H1 (cell line): ENCODE measurements around the gene SLC13A4. TPM values are rescaled to one million over a fixed set of nuclear protein-coding genes. Genes with fewer than 3 reads are reported as not detected.

Source experiments
- CTCF ChIA-PET: fragments of 300-600 bp; sonication (Branson Sonifier 250); formaldehyde crosslinking; loops from one replicate; lab custom pipeline; 2021; ENCODE audit not compliant: partially characterized antibody; lab: Charles Lee
- POLR2A ChIA-PET: fragments of 300-600 bp; sonication (Branson Sonifier 250); formaldehyde crosslinking; loops from one replicate; lab custom pipeline; 2021; ENCODE audit warnings: inconsistent platforms; ENCODE audit not compliant: partially characterized antibody; lab: Charles Lee
- DNase-seq, 2 experiments: peaks; one replicate each; pipeline versions ENCODE4 v3.0.0 to v3.0.0-alpha.2; 2010 to 2022; ENCODE audit warnings: low spot score in 2 of 2, low read depth in 1 of 2, mixed read lengths in 1 of 2
- FAIRE-seq: peaks from 2 replicates; lab custom pipeline; 2011; peaks lifted over from hg19 to GRCh38; lab: Jason Lieb, UNC
- H2AFZ ChIP-seq: 2 replicates; pipeline ENCODE4 v1.8.1; 2012; ENCODE audit warnings: low read length, inconsistent platforms
- H2AK5ac ChIP-seq: 2 replicates; pipeline ENCODE4 v1.6.1; 2013; ENCODE audit warnings: low read depth, low read length
- H2BK120ac ChIP-seq: replicated peaks from 2 replicates; pipeline ENCODE3; 2013; ENCODE audit warnings: low read depth, low read length, inconsistent platforms
- H2BK12ac ChIP-seq: 2 replicates; pipeline ENCODE4 v1.6.1; 2013; ENCODE audit warnings: low read depth, low read length
- H2BK15ac ChIP-seq: 2 replicates; pipeline ENCODE4 v1.6.1; 2013; ENCODE audit warnings: low read length
- H2BK20ac ChIP-seq: 2 replicates; pipeline ENCODE4 v1.6.1; 2013; ENCODE audit warnings: low read length
- H2BK5ac ChIP-seq: 2 replicates; pipeline ENCODE4 v1.6.1; 2013; ENCODE audit warnings: low read depth, low read length
- H3K14ac ChIP-seq: 2 replicates; pipeline ENCODE4 v1.6.1; 2013; ENCODE audit warnings: inconsistent platforms; ENCODE audit not compliant: insufficient read length
- H3K18ac ChIP-seq: 2 replicates; pipeline ENCODE4 v1.6.1; 2013; ENCODE audit warnings: low read length; ENCODE audit errors: extremely low read depth
- H3K23ac ChIP-seq: 2 replicates; pipeline ENCODE4 v1.6.1; 2013; ENCODE audit warnings: inconsistent platforms; ENCODE audit not compliant: insufficient read length
- H3K23me2 ChIP-seq: 2 replicates; pipeline ENCODE4 v1.6.1; 2013; ENCODE audit warnings: low read depth, low read length
- H3K27ac ChIP-seq: 2 replicates; pipeline ENCODE4 v1.6.1; 2011; ENCODE audit warnings: low read depth, low read length, inconsistent platforms
- H3K27me3 ChIP-seq, 4 experiments: replicated peaks in 1 of 4; 1 replicate in 1 of 4; 2 replicates in 3 of 4; pipeline versions ENCODE4 v1.6.1 to v1.8.1; 2011 to 2013; ENCODE audit warnings: low read length in 3 of 4, mild to moderate bottlenecking in 3 of 4, inconsistent platforms in 2 of 4, mixed read lengths in 2 of 4, moderate library complexity in 1 of 4; ENCODE audit not compliant: control insufficient read depth in 3 of 4, insufficient read depth in 3 of 4; ENCODE audit errors: extremely low read depth in 1 of 4
- H3K36me3 ChIP-seq, 4 experiments: 2 replicates each; pipeline versions ENCODE4 v1.6.1 to v1.8.1; 2011 to 2013; ENCODE audit warnings: mild to moderate bottlenecking in 4 of 4, low read length in 3 of 4, moderate library complexity in 2 of 4, control low read depth in 1 of 4, inconsistent platforms in 1 of 4; ENCODE audit not compliant: insufficient read depth in 4 of 4, control insufficient read depth in 2 of 4
- H3K4ac ChIP-seq: replicated peaks from 2 replicates; pipeline ENCODE3; 2013; ENCODE audit warnings: low read length, low read depth, mixed read lengths, inconsistent platforms; ENCODE audit not compliant: insufficient read length
- H3K4me1 ChIP-seq, 4 experiments: replicated peaks in 1 of 4; 1 replicate in 1 of 4; 2 replicates in 3 of 4; pipeline versions ENCODE4 v1.6.1 to v1.8.1; 2011 to 2013; ENCODE audit warnings: low read length in 3 of 4, inconsistent platforms in 2 of 4, mixed read lengths in 1 of 4; ENCODE audit not compliant: insufficient read depth in 4 of 4, control insufficient read depth in 3 of 4
- H3K4me2 ChIP-seq, 2 experiments: 2 replicates each; pipeline versions ENCODE4 v1.6.1 to v1.8.1; 2011 to 2013; ENCODE audit warnings: low read depth in 2 of 2, low read length in 2 of 2, control low read depth in 1 of 2, inconsistent platforms in 1 of 2, mild to moderate bottlenecking in 1 of 2; ENCODE audit not compliant: insufficient read depth in 1 of 2
- H3K4me3 ChIP-seq, 4 experiments: fragments of 200-600, 300-600 bp in 1 of 4; sonication (generic), shearing (Covaris generic), sonication (Bioruptor Twin) in 1 of 4; 2 replicates each; pipeline versions ENCODE4 v1.5.1 to v1.8.1; 2011 to 2016; ENCODE audit warnings: low read length in 4 of 4, low read depth in 3 of 4, control low read depth in 2 of 4, inconsistent platforms in 2 of 4, mild to moderate bottlenecking in 2 of 4, mixed read lengths in 1 of 4, moderate library complexity in 1 of 4; ENCODE audit not compliant: insufficient read depth in 2 of 4; ENCODE audit errors: extremely low read depth in 1 of 4
- H3K56ac ChIP-seq: replicated peaks from 2 replicates; pipeline ENCODE3; 2013; ENCODE audit warnings: low read depth, mild to moderate bottlenecking, mixed read lengths, low read length, inconsistent platforms; ENCODE audit not compliant: insufficient read length
- H3K79me1 ChIP-seq: 2 replicates; pipeline ENCODE4 v1.6.1; 2013; ENCODE audit warnings: low read depth, low read length, control low read depth
- H3K79me2 ChIP-seq, 2 experiments: 2 replicates each; pipeline versions ENCODE4 v1.6.1 to v1.8.1; 2012 to 2013; ENCODE audit warnings: low read length in 2 of 2, mild to moderate bottlenecking in 2 of 2, inconsistent platforms in 1 of 2; ENCODE audit not compliant: insufficient read depth in 2 of 2, control insufficient read depth in 1 of 2
- H3K9ac ChIP-seq, 4 experiments: replicated peaks in 1 of 4; 1 replicate in 1 of 4; 2 replicates in 3 of 4; pipeline versions ENCODE4 v1.6.1 to v1.8.1; 2011 to 2013; ENCODE audit warnings: low read depth in 3 of 4, low read length in 3 of 4, control low read depth in 2 of 4, mild to moderate bottlenecking in 2 of 4, moderate library complexity in 2 of 4, inconsistent platforms in 1 of 4; ENCODE audit errors: extremely low read depth in 1 of 4
- H3K9me3 ChIP-seq, 2 experiments: 2 replicates each; pipeline versions ENCODE4 v1.6.1 to v1.8.1; 2012 to 2013; ENCODE audit warnings: mild to moderate bottlenecking in 2 of 2, moderate library complexity in 2 of 2, control low read depth in 1 of 2, inconsistent platforms in 1 of 2, low read depth in 1 of 2, low read length in 1 of 2, mixed read lengths in 1 of 2; ENCODE audit not compliant: insufficient read depth in 2 of 2
- H4K20me1 ChIP-seq, 2 experiments: replicated peaks in 1 of 2; 2 replicates each; pipeline versions ENCODE3 to v1.8.1; 2011 to 2013; ENCODE audit warnings: inconsistent platforms in 2 of 2, low read length in 2 of 2, mild to moderate bottlenecking in 1 of 2; ENCODE audit not compliant: insufficient read depth in 2 of 2, control insufficient read depth in 1 of 2
- H4K5ac ChIP-seq: 2 replicates; pipeline ENCODE4 v1.6.1; 2013; ENCODE audit warnings: low read length, low read depth, mixed read lengths, inconsistent platforms; ENCODE audit not compliant: insufficient read length
- H4K8ac ChIP-seq: 2 replicates; pipeline ENCODE4 v1.8.0; 2013; ENCODE audit warnings: mild to moderate bottlenecking, moderate library complexity, low read length, inconsistent platforms; ENCODE audit not compliant: insufficient read depth; ENCODE audit errors: extremely low read depth
- H4K91ac ChIP-seq: replicated peaks from 2 replicates; pipeline ENCODE3; 2013; ENCODE audit warnings: low read length, mixed read lengths, inconsistent platforms; ENCODE audit not compliant: insufficient read length
- WGBS, 2 experiments: shearing (Covaris generic) in 1 of 2; methylation state at CpG; one replicate each; pipeline versions ENCODE4 v1.1.6 to v1.1.7; 2013 to 2015; ENCODE audit warnings: low lambda C conversion rate in 2 of 2, mixed read lengths in 2 of 2, inconsistent platforms in 1 of 2, low coverage in 1 of 2, missing lambda C conversion rate in 1 of 2; ENCODE audit not compliant: insufficient replicate concordance in 2 of 2, insufficient coverage in 1 of 2, insufficient read length in 1 of 2; ENCODE audit errors: extremely low coverage in 1 of 2, missing lambda C conversion rate in 1 of 2; 5-methylcytosine and 5-hydroxymethylcytosine counted together
- polyA plus RNA-seq, 7 experiments: library from polyadenylated mRNA; depleted of rRNA in 3 of 7; stranded (reverse) in 5 of 7; unstranded in 2 of 7; fragments of >200 nt in 5 of 7; fragments of 200-250 nt in 2 of 7; gene quantifications; 1 replicate in 5 of 7; 2 replicates in 1 of 7; 4 replicates in 1 of 7; pipeline versions ENCODE4 v1.2.1 to v1.2.3, GENCODE V29; 2011 to 2013; ENCODE audit warnings: missing spikeins in 2 of 7, mixed read lengths in 2 of 7
- total RNA-seq: library from RNA; stranded (reverse); fragmentation: NEBNext Ultra II Directional; extraction: Animal tissue kit (Norgen Biotek cat#: 25700); gene quantifications from 2 replicates; pipeline ENCODE4 v1.2.1, GENCODE V29; 2021

The SLC13A4 gene
- total and polyA plus RNA-seq, 2 of the 8 experiments (the other 6 are each of a cell fraction or from before 2014, with no cell fraction given) = 3.9 to 7.5 TPM

- Histone ChIP-seq H4K5ac (no peak overlapping the region), H2BK5ac (no peak overlapping the region), H3K4me3 (no peak overlapping the region), H3K36me3 (no peaks in the 10 kb centered on the region), H3K23ac (no peak overlapping the region), H2BK120ac (no peak overlapping the region), H4K91ac (no peak overlapping the region), H3K27me3 (no peaks in the 10 kb centered on the region), H3K56ac (no peak overlapping the region), H3K4me2 (no peak overlapping the region), H3K18ac (no peak overlapping the region), H3K27ac (no peak overlapping the region; the same call in 1 of the 2 replicates), H3K14ac (no peak overlapping the region), H4K20me1 (no peaks in the 10 kb centered on the region), H3K9ac (no peak overlapping the region), H2BK20ac (0 out of 2 replicates have a peak overlapping the region, but pooled peaks have one; percentile 64), H3K4ac (no peak overlapping the region), H2AK5ac (no peak overlapping the region), H3K9me3 (no peaks in the 10 kb centered on the region), H3K23me2 (no peaks in the 10 kb centered on the region), H2BK15ac (no peak overlapping the region), H2BK12ac (no peak overlapping the region), H3K79me2 (no peaks in the 10 kb centered on the region), H3K4me1 (no peaks in the 10 kb centered on the region), H3K79me1 (no peaks in the 10 kb centered on the region), H4K8ac (no peak overlapping the region), H2AFZ (no peak overlapping the region)
- WGBS, 2 experiments = 91% methylated on average over 5 of the region's 6 CpGs; no CpG with 5 or more reads in 1 of the 2 experiments
- ChIA-PET CTCF (interaction anchor here (0.6 to 5.5 kb wide), 19 partner anchors 10 to 630 kb away, joined by 3 to 32 read pairs (median 4); partner anchors contain the start of genes FAM180A and SLC13A4), POLR2A (no interaction called here)
- DNase-seq (no peak), FAIRE-seq (no peak)
These were observed 8.8 kb upstream of the SLC13A4 start for GRCh38 chr7:135736586-135737305.
